ENCODE data around the gene FXYD6.

GRCh38 chr11:117872975-117873827 lies 3.3 kb downstream of the FXYD6 start:
- TF ChIP-seq EZH2 (IDR thresholded peaks at IDR 0.05) (no peak), POLR2AphosphoS5 (IDR thresholded peaks at IDR 0.05; ENCODE audit: borderline replicate concordance, low read depth, low read length) (no peak), FOXP2 (optimal IDR thresholded peaks at IDR 0.05; ENCODE audit: control extremely low read depth, extremely low read length, insufficient read depth) (no peak)
